Stimulated activated CD4-positive, alpha-beta T cell treated with anti-CD3 and anti-CD28 coated beads, TNF-alpha, amount 100 ng/mL, for 4 hours (primary cell): ENCODE data around the gene RETREG1.

ENCODE experiments used
- DNase-seq, 3 experiments: peaks; one replicate each; pipeline ENCODE4 v3.0.0-alpha.2; 2020; ENCODE audit warnings: low read depth in 3 of 3

Gene RETREG1

DNA sequence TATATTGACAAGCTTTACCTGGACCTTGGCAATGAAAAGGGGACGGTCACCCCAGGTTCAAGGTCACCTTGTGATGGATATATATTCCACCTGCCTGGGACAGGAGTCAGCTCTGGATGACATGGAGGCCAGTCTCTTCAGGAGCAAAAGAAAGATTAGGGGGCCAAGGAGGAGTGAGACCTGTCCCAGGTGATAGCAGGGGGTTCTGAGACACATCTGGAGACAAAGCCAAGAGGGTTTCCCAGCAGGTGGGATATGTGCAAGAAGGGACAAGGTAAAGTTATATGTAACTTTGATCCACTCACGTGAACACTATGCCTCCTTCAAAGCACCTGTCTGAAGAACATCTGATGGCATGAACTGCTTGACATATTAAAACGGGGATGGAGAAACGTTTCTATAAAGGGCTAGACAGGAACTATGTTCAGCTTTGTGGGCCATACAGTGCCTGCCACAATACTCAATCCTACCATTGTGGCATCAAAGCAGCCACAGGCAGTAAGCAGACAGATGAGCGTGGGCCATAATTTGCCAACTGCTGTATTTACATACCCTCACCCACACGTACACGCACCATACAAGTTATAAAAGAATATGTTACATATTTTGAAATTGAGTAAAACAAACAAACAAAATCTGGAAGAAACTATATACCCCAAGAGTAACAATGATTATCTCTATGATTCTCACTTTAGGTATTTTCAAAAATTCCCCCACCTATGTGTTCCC, 88.3 kb downstream of the RETREG1 start:
- no peak for DNase-seq

DNA sequence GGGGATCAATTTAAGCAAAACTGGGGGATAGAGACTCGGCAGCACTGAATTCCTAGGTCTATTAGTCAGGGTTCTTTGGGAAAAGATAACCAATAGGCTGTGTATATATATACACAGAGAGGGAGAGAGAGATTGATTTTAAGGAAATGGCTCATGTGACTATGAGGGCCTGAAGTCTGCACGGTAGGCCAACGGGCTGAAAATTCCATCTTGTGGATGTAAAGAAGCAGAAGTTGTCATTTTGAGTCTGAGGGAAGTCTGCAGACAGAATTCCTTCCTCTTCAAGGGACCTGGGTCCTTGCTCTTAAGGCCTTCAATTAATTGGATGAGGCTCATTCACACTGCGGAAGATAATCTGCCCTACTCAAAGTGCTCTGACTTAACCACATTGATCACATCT, 91.1 kb downstream of the RETREG1 start:
- no peak for DNase-seq

DNA sequence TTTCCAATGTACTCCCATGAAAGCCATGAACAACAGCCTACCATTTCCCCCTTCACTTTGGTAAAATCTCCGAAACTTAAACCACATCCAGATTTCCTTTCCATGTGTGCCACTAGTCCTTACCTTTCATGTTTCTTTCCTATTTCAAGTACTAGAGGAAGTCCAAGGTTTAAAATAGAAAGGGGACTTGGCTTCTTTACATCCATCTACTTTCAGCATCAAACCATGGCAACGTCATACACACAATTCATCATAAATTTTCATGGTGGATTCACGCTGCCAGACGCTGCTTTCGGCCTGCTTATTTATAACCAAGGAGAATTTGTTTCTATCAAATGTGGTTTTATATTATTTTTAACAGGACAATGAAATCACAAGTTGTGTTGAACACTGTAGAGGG, 92.5 kb downstream of the RETREG1 start:
- DNase-seq: no peak

DNA sequence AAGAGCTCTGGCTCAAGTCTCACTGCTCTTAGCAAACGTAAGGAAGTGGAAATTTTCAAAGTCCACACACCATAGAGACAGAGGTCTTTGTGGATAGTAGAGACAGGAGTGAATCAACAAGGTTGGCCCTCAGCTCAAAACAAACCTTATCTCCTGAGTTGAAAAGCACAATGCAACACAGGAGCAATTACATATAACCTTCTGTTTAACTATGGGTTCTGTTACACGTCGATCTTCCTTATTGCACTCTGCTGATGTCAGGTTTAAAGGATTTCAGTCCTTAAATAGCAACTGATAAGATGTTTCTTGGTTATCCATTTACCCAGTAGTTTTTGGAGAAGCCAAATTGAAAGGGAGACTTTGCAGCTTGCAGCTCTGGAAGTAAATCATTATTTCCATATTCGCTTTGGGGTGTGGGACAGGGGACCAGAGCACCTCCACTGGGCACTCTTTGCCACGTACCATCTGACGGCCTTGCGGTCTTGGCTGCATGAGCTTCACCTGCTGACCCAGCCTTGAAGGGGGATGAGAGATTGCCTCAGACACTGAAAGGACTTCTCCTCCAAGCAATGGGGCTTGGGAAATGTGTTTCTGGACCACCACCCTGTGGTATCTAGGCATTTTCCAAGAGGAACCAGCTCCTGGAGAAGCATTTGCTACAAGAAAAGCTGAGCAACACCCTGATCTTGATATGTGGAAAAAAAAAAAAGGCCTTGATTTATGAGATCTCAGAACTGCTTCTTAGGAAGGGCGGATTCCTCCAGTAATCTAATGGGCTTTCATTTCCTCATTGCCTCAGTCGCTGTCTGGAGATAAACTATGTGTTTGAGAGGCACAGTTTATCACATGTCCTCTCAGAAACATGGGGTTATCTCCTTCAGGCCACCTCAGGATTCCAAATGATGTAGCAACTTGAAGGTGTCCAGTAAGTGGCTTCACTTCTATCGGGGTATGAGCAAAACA, 95.0 kb downstream of the RETREG1 start:
- DNase-seq: no peak

DNA sequence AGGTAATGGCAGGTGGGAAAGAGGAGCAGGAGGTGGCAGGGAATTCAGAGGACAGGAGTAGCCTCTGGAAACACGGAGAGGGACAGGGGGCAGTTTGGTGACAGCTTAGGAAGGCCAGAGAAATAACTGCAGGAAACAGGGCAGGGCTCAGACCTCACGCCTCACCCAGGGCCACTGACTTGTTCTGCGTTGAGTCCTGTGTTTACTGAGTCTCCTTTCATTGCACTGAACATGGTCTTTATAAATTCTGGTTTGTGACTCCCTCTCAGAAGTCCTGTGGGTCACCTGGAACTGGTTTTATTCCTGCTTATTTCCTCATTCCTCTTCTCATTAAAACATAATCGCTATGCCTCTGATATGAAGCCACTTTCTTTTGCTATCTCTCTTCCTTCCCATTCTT, 96.0 kb downstream of the RETREG1 start:
- no peak for DNase-seq

DNA sequence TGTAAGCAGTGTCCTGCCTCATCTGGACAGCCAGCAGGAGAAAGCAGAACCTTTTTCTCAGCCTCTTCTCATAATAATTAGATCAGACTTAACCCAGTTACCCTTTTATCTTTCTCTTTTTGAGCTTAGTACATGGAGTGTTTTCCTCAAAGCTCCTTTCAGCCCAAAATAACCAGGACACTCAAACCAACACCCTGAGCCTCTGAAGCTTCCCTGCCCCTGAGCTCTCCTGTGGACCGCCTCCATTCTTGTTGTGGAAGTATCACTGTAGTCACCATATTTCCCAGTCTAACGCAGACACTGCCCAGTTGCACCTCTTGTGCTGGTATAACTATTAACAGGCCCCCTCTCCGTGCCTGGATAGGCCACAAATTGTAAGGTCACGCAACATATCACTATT, 97.4 kb downstream of the RETREG1 start:
- no peak for DNase-seq

DNA sequence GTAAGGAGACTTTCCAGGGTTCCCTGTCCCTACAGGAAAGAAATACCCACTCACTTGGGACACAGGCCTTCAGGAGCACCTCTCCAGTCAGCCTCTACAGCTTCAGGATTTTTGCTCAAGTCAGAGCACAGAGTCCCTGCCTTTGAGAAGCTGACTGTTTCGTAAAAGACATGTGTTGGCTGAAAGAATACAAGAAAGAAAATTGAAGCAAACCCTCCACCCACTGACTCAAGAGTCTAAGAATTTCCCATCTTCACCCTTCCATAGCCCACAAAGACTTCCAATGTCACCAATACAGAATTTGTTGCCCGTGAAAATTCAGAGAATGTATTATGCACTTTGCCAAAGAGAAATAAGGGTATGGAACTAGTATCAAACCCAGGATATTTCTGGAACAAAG, 98.2 kb downstream of the RETREG1 start:
- no peak for DNase-seq

DNA sequence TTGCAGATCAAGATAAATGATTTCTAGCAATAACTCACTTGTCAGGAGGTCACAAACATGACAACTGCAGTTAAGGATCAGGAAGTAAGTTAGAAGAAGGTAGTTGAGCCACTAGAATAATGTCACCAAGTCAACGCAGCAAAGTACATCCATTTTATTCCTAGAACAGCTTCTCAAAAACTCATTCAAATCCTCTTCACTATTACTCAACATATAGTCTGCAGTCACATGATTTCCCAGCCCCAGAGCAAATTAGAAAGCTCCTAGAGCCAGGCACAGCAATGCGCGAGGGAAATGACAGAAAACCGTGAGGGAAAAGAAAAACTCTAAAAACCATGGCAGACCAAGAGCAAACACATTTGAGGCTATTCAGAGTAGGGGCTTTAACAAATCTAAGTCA, 101.3 kb downstream of the RETREG1 start:
- DNase-seq: no peak

DNA sequence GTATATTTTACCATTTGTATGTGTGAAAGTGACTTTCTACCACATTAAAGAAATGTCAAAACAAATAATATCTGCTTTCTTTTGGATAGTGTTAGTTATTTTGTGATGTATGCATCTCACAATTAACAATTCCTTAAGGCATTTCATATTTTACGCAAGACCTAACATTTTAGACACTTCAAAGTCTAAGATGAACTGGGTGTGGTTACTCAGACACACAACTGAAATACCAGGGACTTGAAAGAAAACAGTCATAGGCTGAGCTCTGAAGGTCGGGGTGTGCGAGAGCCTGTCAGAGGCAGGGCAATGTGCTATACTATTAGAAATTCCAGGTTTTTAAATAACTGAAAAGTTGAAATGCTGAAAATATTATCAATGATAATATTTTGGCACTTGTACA, 106.7 kb downstream of the RETREG1 start:
- no peak for DNase-seq

DNA sequence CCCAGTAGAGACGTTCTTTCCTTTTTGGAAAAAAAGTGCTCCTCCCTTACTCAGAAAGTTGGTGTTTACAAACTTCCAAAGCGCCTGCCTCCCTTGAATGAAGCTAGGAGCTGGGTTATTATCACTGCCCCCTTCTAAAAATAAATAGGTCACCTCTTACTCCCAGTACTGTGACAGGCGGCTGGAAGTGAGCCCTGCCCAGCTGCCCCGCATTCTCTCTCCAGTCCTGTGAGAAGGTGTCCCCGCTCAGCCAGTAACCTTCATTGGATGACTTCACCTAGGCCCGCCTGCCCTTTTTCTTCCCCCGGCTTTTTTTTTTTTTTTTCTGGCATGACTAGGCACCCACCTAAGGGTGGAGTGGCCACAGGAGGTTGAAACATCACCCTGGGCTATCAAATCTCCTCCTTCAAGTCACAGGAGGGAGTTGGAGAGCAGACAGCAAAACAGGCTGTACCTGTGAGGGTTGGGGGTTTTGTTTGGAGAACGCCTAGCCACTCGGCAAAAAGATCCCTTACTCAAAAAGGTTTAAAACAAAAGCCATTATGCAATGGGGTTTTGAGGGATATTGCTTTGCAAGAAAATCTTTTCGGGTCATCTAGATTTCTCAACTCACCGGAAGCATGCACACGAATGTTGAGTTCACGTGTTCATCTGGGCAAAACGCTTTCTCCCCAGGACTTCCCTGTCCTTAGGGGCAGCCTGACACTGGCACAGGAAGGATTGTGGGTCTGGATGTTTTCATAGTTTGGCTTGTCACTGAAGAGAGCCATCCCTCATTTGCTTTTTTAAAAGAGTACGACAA, 107.9 kb downstream of the RETREG1 start:
- DNase-seq: no peak

DNA sequence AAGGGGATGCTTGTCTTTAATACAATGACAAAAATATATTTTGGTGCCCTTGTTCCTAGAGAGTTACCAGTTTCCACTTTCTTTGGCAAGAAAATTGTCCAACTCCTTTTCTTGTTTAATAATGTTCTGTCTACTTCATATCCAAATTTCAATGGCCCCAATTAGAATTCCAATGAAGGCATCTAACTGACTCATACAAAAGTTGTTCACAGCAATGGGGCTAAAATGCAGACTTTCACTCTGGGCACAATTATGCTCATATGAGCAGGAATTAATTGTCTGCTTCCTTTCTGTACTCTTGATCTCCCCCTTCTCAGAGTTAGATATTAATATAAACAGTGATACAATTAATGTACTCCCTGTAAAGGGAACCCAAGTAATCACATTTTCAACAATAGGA, 109.1 kb downstream of the RETREG1 start:
- no peak for DNase-seq

DNA sequence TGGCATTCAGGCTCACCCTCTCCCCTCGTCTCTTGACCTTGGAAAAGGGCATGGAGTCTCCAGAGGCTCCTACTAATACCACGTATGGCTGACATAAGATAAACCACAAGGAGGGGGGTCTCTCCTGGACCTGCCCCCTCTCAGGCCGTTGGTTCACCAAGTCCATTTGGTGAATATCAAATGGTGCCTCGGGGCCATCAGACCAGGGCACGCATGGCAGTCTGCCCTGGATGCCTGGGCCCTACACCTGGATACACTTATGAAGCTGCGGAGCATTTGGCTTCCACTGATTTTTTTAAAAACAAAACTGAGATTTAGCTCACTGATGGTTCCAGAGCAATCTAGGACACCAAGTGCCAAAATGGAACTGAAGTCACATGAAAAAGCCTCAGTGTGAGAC, 110.9 kb downstream of the RETREG1 start:
- DNase-seq: no peak

DNA sequence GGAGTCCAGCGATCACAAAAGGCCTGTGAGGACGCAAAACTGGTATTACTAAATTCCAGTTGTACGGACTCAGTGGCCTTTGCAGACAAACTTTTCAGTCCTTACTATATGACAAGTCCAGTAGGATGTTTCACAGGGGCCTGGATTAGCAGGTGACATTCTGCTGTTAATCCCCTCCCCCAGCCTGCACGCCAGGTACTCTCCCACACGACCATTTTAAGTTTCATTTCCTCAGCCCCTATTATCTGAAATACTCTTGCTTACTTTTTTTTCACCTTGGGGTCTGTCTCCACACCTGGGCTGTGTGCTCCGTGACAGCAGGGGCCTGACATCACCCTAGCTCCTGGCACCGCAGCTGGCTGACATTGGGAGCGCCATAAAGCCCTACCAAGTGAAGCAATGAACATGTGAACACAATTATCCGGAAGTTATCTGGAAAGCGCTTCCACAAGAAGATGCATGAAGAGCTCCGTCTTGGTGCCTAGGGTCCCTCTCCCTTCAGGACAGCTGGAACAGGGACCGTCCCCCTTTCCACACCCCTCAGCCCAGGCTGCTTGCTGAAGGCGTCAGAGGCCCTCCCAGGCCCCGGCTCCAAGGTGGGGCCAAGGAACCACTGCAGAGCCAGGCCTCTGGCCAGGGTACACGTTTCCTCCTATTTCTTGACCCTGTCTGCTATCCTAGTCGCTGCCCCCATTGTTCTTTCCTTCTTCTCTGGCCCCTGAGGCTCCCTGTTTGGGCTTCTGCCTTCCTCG, 111.5 kb downstream of the RETREG1 start:
- no peak for DNase-seq

DNA sequence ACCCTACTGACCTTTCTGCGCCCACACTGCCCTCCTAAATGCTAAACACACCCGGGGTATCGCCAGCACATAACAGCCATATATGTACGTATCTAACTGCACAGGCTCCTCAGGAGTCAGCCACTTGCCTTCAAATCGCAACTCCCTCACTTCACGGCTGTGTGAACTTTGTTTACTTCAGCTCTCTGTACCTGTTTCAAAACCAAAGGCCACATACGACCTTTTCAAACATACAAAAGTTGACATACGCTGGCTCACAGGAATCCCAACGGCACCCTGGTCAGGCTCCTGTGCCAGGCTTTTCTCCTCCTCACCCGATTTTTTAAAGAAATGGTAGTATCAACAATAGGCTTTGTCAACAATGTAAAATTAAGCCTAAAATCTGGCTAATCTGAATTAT, 112.2 kb downstream of the RETREG1 start:
- DNase-seq: no peak

DNA sequence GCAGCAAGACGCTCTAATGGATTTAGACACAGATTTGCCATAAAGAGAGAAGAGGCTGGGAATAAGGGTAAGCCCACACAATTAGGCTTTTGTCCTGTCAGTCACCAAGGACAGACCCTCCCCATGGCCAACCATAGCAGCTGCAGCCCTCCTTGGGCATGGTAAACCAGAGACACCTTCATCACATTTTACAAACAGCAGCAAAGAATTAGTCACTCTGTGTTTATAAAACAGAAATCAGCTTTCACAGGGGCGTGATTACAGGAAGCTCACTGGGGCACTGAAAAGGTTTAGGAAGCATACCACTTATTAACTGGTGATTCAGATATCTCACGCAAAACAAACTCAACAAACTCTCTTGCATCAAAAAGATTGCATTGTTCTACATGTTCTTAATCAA, 113.9 kb downstream of the RETREG1 start:
- DNase-seq: no peak

DNA sequence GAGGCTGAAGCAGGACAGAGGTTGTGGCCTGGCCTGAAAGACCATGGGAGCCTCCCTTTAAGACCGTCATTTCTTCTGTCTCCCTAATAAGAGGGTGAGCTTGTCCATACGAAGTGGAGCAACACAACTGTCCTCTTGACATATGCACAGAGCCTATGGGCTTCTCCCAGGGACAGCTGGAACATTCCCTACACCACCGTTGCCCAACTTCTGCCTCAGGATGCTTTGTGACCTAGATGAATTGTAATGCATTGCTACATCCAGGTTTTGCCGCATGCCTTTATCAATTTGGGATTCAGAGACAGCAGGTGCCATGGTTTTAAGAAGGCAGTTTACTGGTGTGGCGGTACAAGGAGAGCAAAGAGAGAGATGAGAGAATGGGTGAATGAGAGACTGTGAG, 116.8 kb downstream of the RETREG1 start:
- DNase-seq: no peak

DNA sequence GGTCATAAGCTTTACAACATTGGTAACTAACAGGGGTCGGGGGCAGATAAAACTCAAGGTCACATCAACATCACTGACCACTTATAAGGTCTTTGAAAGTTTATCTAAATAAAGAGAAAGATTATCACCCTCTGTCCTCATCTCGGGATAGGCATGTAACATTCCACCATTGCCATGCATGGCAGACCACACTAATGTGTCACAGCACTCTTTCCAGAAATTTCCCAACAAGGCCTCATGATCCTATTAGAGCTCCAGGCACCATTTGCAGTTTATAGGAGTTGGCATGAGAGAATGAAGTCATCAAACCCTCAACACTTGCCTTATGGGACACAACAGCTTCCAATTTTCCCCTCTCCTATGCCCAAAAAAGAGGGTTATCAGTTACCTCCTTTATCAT, 119.3 kb downstream of the RETREG1 start:
- DNase-seq: no peak

DNA sequence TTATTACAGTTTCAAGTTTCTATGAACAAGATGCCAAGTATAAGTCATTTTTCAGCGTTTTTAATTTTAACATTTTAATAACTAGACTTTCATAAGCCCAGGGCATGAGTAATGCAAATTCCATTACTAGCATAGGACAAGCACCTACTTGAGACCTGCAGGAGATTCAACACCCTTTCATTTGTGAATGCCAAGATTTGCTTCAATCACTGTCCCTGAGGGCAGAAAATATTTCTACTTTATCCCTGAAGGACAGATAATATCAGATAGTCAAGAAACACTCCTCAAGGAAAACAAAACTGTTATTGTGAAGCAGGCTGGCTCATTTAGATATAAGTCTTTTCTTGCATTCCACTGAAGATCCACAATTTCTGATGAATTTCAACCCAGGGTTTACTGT, 123.5 kb downstream of the RETREG1 start:
- no peak for DNase-seq

DNA sequence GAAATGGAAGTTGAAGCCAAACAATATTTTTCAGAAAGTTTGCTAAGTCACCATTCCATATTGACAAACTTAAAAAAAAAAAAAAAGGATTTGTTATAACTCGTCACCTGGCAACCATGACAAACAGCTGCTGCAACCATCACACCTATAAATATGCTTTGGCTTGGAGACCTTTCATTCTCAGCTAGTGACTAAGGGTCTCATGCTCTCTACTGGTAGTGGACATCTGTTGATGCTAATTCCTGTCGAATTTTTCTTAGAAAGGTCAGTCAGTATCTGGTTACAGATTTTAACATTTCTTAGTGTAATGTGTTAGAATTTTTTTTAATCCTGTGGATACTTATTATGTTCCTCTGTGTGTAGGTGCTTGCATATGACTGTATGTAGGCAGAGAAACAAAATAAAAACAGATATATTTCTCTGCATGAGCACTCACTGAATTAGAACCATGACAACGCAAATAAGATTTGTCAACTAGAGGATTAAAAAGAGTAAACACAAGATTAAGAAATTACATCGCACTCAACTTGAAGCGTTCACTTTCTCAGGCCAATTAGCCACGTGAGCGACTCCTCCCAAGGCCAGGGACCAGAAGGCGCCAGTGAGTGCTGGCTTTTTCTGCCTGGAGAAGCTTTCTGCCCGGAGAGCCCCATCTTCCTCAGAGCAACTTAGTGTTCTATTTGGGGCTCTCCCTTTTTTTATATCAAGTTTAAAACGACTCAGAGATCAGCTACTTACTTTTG, 124.2 kb downstream of the RETREG1 start:
- no peak for DNase-seq

DNA sequence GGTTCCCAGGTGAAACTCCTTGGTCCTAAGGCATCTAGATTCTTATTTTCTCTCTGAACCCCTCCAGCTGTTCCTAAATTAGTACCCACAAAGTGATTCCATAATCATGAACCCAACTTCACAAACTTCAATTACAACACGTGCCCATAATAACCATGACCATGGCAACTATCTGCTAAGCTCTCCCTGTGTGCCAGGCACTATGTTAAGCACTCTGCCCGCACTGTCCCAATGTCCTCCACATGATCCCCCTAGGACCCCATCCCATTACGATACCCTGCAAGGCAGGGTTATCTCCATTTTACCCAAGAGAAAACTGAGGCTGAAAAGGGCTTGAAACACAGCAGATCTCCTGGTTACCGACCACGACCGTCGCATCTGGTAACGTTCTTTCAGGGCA, 125.9 kb downstream of the RETREG1 start:
- no peak for DNase-seq

DNA sequence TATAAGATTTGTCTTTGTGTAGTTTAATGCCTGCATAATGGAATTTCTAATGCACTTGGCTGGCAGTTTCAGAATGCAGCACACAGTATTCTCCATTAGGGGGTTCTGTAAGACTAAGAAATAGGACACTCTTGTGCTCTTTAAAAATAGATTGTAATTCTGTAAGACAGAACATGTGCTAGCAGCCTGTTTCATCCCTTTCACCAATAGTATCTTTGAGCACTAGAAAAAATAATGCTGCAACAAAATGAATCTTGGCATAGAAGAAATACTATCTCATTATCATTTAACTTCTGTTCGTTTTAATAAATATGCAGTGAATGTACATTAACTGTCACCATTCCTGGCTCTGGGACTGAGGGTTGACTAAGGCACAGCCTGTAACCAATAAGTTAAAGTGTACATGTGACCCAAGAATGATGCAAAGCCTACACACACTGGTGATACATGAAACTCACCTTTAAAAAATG, 127.4 kb downstream of the RETREG1 start:
- no peak for DNase-seq
